GM12874 (cell line): ENCODE results near the gene WWTR1.

Experiments
- TF ChIP-seq, protein P1 (sequence below): IDR thresholded peaks from 2 replicates; pipeline ENCODE4 v1.5.1; 2011; ENCODE audit warnings: low read depth, mild to moderate bottlenecking, control low read depth, low read length, moderate library complexity; ENCODE audit not compliant: insufficient read depth

WWTR1 gene

DNA sequence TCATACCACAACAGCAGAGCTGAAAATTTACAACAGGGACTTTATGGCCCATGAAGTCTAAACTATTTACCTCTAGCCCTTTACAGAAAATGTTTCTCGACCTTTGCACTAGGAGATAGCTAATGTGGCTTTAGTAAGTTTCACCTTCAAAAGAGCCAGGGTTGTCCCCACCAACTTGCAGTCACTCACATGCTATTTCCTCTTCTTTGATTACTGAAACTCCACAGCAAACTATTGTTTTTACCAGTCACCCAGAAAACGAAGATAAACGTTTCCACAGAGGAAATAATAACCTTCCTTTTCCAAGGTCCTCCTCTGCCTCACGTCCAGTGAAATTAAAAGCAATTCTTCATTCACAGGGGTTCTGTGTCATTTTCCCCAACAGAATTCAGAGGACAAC is 48.2 kb downstream of the WWTR1 start:
- TF ChIP-seq, protein P1, sequence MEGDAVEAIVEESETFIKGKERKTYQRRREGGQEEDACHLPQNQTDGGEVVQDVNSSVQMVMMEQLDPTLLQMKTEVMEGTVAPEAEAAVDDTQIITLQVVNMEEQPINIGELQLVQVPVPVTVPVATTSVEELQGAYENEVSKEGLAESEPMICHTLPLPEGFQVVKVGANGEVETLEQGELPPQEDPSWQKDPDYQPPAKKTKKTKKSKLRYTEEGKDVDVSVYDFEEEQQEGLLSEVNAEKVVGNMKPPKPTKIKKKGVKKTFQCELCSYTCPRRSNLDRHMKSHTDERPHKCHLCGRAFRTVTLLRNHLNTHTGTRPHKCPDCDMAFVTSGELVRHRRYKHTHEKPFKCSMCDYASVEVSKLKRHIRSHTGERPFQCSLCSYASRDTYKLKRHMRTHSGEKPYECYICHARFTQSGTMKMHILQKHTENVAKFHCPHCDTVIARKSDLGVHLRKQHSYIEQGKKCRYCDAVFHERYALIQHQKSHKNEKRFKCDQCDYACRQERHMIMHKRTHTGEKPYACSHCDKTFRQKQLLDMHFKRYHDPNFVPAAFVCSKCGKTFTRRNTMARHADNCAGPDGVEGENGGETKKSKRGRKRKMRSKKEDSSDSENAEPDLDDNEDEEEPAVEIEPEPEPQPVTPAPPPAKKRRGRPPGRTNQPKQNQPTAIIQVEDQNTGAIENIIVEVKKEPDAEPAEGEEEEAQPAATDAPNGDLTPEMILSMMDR = no peak

- TF ChIP-seq, protein P1 = no peak
These were observed 48.8 kb downstream of the WWTR1 start for GRCh38 chr3:149608987-149609386.

DNA sequence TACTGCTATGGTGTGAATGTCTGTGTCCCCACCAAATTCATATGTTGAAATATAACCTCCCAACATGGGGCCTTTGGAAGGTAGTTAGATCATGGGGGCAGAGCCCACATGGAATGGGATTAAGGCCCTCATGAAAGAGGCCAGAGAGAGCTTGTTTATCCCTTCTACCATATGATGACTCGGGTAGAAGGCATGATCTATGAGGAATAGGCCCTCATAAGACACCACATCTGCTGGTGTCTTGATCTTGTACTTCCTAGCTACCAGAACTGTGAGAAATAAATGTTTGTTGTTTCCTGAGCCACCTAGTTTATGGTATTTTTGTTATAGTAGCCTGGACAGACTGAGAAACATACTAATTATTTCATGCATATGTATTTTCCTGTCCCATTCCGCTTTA is 51.9 kb downstream of the WWTR1 start:
- TF ChIP-seq, protein P1 = no peak

DNA sequence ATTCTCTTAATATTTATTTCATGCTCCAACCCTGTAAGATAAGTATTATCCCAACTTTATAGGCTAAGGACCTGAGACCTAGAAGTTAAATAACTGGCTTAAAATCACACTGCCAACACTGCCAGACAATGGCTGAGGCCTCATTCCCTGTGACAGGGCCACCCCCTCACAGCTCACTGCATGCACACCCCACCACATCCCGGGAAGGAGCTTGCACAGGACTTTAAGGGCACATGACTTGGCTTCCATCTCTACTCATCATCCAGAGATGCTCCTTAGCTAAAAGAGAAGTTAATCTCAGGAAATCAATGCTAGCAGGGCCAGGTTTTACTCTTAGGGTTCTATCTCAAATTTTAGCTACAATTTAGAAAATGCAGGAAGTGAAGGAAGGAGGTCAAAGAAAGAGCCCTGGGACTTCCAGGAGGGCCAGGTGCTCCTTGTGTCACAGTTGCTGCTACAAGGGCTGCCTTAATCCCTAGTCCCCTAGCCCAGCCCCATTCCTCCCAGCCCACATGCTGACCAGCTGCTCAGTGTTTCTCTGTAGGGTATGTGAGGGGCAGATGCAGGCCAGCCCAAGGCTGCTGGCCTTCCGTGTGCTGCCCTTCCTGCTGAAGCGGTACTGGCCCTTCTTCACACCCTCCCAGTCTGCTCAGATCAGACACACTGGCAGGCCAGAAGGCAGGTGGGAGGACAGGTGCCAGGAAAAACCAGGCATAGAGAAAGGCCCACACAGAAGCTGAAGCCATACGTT is 53.5 kb downstream of the WWTR1 start:
- TF ChIP-seq, protein P1 = no peak

DNA sequence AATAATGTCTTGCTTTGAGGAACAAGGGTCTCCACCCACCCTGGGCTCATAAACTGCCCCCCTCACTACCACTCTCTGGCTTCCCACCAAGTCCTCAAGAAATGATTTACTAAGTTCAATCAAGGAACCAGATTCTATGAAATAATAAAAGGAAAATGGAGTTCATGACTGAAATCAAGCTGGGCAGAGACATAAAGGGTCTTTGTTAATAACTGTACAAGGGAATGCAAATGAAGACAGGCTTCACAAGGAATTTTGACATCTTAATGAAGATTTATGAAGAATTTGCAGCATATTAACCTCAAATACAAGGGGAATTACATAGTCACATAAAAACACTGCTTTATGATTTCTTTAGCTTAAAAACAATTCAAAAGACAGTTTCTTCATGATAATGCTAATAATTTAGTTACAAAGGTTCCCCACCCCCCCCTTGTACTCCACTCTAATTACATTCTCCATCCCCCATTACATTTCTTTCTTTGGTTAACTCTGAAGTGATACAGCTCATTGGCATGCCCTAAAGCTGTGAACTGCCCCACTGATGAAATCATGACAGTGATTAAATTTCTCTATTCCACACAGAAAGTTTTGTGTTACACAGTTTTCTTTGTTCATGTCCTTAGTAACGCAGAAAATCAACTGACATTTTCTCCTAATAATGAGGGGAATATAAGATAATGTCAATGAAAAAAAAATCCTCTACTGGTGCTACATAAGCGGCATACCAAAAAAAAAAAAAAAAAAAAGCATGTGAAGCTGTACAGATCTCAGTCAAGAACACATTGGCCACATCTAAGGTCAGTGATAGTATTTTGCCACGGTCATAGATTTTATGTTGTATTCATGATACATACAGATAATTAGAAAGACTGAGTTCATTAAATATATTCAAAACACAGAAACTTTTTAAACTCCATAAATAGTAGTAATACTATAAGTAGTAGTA is 54.4 kb downstream of the WWTR1 start:
- TF ChIP-seq, protein P1 = no peak

DNA sequence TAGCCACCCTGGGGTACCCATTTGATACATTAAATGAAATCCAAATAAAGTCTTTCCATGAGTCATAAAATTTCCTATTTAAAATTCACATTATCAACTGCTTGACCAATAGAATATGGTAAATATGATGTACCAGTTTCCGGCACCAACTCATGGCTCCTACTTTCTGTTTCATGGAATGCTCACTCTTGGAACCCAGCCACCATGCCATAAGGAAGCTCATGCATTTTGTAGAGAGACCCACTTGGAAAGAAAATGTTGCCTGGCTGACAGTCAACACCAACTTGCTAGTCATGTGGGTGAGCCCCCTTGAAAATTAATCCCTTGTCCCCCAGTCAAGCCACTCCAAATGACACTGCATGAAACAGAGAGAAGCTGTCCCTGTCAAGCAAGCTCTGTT is 57.2 kb downstream of the WWTR1 start:
- TF ChIP-seq, protein P1 = no peak

GRCh38 chr3:149599236-149599635 is 58.6 kb downstream of the WWTR1 start:
- TF ChIP-seq, protein P1 = no peak
